Panc1 (cell line): ENCODE data around the gene PRPF40A. TPM values are rescaled to one million over a fixed set of nuclear protein-coding genes. Genes with fewer than 3 reads are reported as not detected.

Experiments used
- ATAC-seq: fragments of 200-7000 bp; cut with Tn5 transposase; 2 replicates; pipeline ENCODE4 v1.9.1; 2020; ENCODE audit warnings: mild to moderate bottlenecking, moderate library complexity
- BruUV-seq: library from RNA; stranded (reverse); fragments of 400-500 nt; replicated peaks from 2 replicates; lab custom pipeline; 2021; lab: Mats Ljungman, UMichigan
- CTCF ChIA-PET: fragments of 300-600 bp; sonication (Branson Sonifier 250); formaldehyde crosslinking; loops from one replicate; lab custom pipeline; 2022; ENCODE audit warnings: antibody characterized with exemption; lab: Charles Lee
- POLR2A ChIA-PET: fragments of 300-600 bp; sonication (Branson Sonifier 250); formaldehyde crosslinking; loops from one replicate; lab custom pipeline; 2022; ENCODE audit warnings: antibody characterized with exemption; lab: Charles Lee
- DNase-seq: peaks from one replicate; pipeline ENCODE4 v3.0.0-alpha.2; 2010; ENCODE audit warnings: low read depth, low spot score
- H3K27ac ChIP-seq: 2 replicates; pipeline ENCODE4 v1.5.1; 2011; ENCODE audit warnings: mild to moderate bottlenecking, low read length, inconsistent platforms
- H3K27me3 ChIP-seq: fragments of 200-500 bp; sonication (Bioruptor generic); 2 replicates; pipeline ENCODE4 v1.6.0; 2014; ENCODE audit warnings: low read length, inconsistent platforms; ENCODE audit not compliant: control insufficient read depth, insufficient read depth
- H3K36me3 ChIP-seq: fragments of 200-500 bp; sonication (Bioruptor generic); 2 replicates; pipeline ENCODE4 v1.5.1; 2014; ENCODE audit warnings: inconsistent platforms, mild to moderate bottlenecking, low read length, moderate library complexity; ENCODE audit not compliant: control insufficient read depth, insufficient read depth
- H3K4me1 ChIP-seq: 2 replicates; pipeline ENCODE4 v1.5.1; 2011; ENCODE audit warnings: inconsistent platforms, mild to moderate bottlenecking, low read length, moderate library complexity; ENCODE audit not compliant: control insufficient read depth, insufficient read depth
- H3K4me3 ChIP-seq, 2 experiments: 2 replicates each; pipeline ENCODE4 v1.5.1; 2011 to 2012; ENCODE audit warnings: low read depth in 2 of 2, low read length in 2 of 2, mild to moderate bottlenecking in 2 of 2, inconsistent platforms in 1 of 2, moderate library complexity in 1 of 2
- H3K9me3 ChIP-seq: fragments of 200-500 bp; sonication (Bioruptor generic); 2 replicates; pipeline ENCODE4 v1.5.1; 2014; ENCODE audit warnings: low read depth, mild to moderate bottlenecking, inconsistent platforms, low read length, moderate library complexity; ENCODE audit not compliant: control insufficient read depth, insufficient read depth
- CTCF ChIP-seq: fragments of 450-650 bp; IDR thresholded peaks from 2 replicates; pipeline ENCODE4 v1.5.1; 2017; ENCODE audit warnings: mild to moderate bottlenecking
- POLR2AphosphoS5 ChIP-seq: IDR thresholded peaks from 2 replicates; pipeline ENCODE4 v1.6.1; 2012; ENCODE audit warnings: mild to moderate bottlenecking, low read depth, low read length, moderate library complexity
- REST ChIP-seq, 2 experiments: IDR thresholded peaks; 2 replicates each; pipeline ENCODE4 v1.6.1; 2011 to 2012; ENCODE audit warnings: low read depth in 2 of 2, control low read depth in 1 of 2, low read length in 1 of 2, mild to moderate bottlenecking in 1 of 2, moderate library complexity in 1 of 2; ENCODE audit not compliant: insufficient read depth in 1 of 2
- SIN3A ChIP-seq: IDR thresholded peaks from 2 replicates; pipeline ENCODE4 v1.6.1; 2012; ENCODE audit warnings: low read depth, mild to moderate bottlenecking, low read length, moderate library complexity, borderline replicate concordance; ENCODE audit not compliant: insufficient read depth
- TCF7L2 ChIP-seq: IDR thresholded peaks from 2 replicates; pipeline ENCODE4 v1.6.1; 2011; ENCODE audit warnings: mild to moderate bottlenecking, low read depth, low read length, inconsistent platforms
- in situ Hi-C: cut with HindIII; loops from 2 replicates; pipeline ENCODE4 v1.10.0; 2016; ENCODE audit warnings: low sequenced_read_pairs, low pct_unique_long_range_greater_than_20kb
- intact Hi-C: fragments of 100-400 bp; cut with micrococcal nuclease; formaldehyde crosslinking; loops from one replicate; pipeline ENCODE4 v1.10.0; 2022; ENCODE audit not compliant: unreplicated experiment
- total RNA-seq: library from RNA; stranded (reverse); gene quantifications from one replicate; pipeline ENCODE4 v1.2.1, GENCODE V29; 2021; ENCODE audit not compliant: unreplicated experiment

Gene PRPF40A
- total RNA-seq, 1 experiment from 2014 or later = 142 TPM

GRCh38 chr2:152710713-152711112 is 6.5 kb downstream of the PRPF40A start:
- BruUV-seq = no TSS peak
- ATAC-seq (no peak), DNase-seq (no peak)
- Histone ChIP-seq H3K9me3 (no peaks in the 10 kb centered on the region; the same call in 1 of the 2 replicates), H3K4me3 (no peak overlapping the region), H3K27me3 (no peaks in the 10 kb centered on the region), H3K27ac (no peak overlapping the region), H3K4me1 (peaks cover 16% of the 10 kb centered on the region), H3K36me3 (peaks cover 52% of the 10 kb centered on the region)
- ChIA-PET CTCF (no interaction called here), POLR2A (interaction anchor here (0.6 kb wide), 1 partner anchor 10 kb away, joined by 4 read pairs; no protein-coding TSS in a partner anchor)
- intact Hi-C loops (no loop called here), in situ Hi-C loops (no loop called here)
- TF ChIP-seq POLR2AphosphoS5 = no peak
- TF ChIP-seq SIN3A = no peak
- TF ChIP-seq REST (IDR thresholded peaks at IDR 0.05; ENCODE audit: insufficient read depth in 1 of 2, low read depth in 2 of 2, low read length in 1 of 2) = no peak
- TF ChIP-seq CTCF = no peak
- no peak for TF ChIP-seq TCF7L2

GRCh38 chr2:152708742-152709141 is 8.5 kb downstream of the PRPF40A start:
- DNase-seq (no peak), ATAC-seq (no peak)
- Histone ChIP-seq H3K27ac (no peak overlapping the region), H3K36me3 (peaks cover 32% of the 10 kb centered on the region), H3K9me3 (no peaks in the 10 kb centered on the region; the same call in 1 of the 2 replicates), H3K27me3 (no peaks in the 10 kb centered on the region), H3K4me1 (no peaks in the 10 kb centered on the region), H3K4me3 (no peak overlapping the region)
- TF ChIP-seq REST (IDR thresholded peaks at IDR 0.05; ENCODE audit: insufficient read depth in 1 of 2, low read depth in 2 of 2, low read length in 1 of 2) = no peak
- TF ChIP-seq TCF7L2 = no peak
- no peak for TF ChIP-seq CTCF
- TF ChIP-seq SIN3A = no peak
- ChIA-PET CTCF (no interaction called here), POLR2A (no interaction called here)
- no TSS peak for BruUV-seq
- intact Hi-C loops (no loop called here), in situ Hi-C loops (no loop called here)
